HepG2 (cell line): ENCODE results near the gene RPL35. TPM values are rescaled to one million over a fixed set of nuclear protein-coding genes. Genes with fewer than 3 reads are reported as not detected.

Experiments
- ARHGAP35 ChIP-seq: sonication (generic); formaldehyde crosslinking; IDR thresholded peaks from 2 replicates; pipeline ENCODE4 v1.9.0; 2022; ENCODE audit warnings: mild to moderate bottlenecking, inconsistent platforms, moderate library complexity, missing genetic modification reagents, borderline replicate concordance
- ATF4 ChIP-seq, 2 experiments: fragments of 450-650 bp in 1 of 2; sonication (generic) in 1 of 2; formaldehyde crosslinking; IDR thresholded peaks; 2 replicates each; pipeline versions ENCODE4 v1.5.0 to v1.8.0; 2020 to 2022; ENCODE audit warnings: mild to moderate bottlenecking in 1 of 2, missing genetic modification reagents in 1 of 2
- ERF ChIP-seq: IDR thresholded peaks from 2 replicates; pipeline ENCODE4 v1.6.1; 2018; ENCODE audit warnings: missing biosample characterization, missing genetic modification reagents
- GMEB1 ChIP-seq: sonication (generic); formaldehyde crosslinking; IDR thresholded peaks from 2 replicates; pipeline ENCODE4 v1.5.1; 2020; ENCODE audit warnings: missing genetic modification reagents, mild to moderate bottlenecking, borderline replicate concordance
- HNF1B ChIP-seq: sonication (generic); formaldehyde crosslinking; IDR thresholded peaks from 2 replicates; pipeline ENCODE4 v1.5.1; 2020; ENCODE audit warnings: mild to moderate bottlenecking, moderate library complexity, missing genetic modification reagents
- HNF4G ChIP-seq, 2 experiments: sonication (generic) in 1 of 2; formaldehyde crosslinking in 1 of 2; IDR thresholded peaks; 2 replicates each; pipeline versions ENCODE4 v1.4.0 to v1.6.1; 2011 to 2020; ENCODE audit warnings: borderline replicate concordance in 2 of 2, low read depth in 2 of 2, mild to moderate bottlenecking in 2 of 2, low read length in 1 of 2, missing genetic modification reagents in 1 of 2, moderate library complexity in 1 of 2
- KLF9 ChIP-seq: IDR thresholded peaks from 2 replicates; pipeline ENCODE4 v1.6.1; 2016; ENCODE audit warnings: low read depth
- MYNN ChIP-seq: sonication (generic); formaldehyde crosslinking; IDR thresholded peaks from 2 replicates; pipeline ENCODE4 v1.4.0; 2020; ENCODE audit warnings: mild to moderate bottlenecking, low read depth, missing genetic modification reagents
- NR2C2 ChIP-seq: sonication (generic); formaldehyde crosslinking; IDR thresholded peaks from 2 replicates; pipeline ENCODE4 v1.4.0; 2020; ENCODE audit warnings: missing genetic modification reagents, mild to moderate bottlenecking, moderate library complexity, borderline replicate concordance
- POLR2A ChIP-seq, 2 experiments: IDR thresholded peaks; 2 replicates each; pipeline ENCODE4 v1.6.1; 2011; ENCODE audit warnings: low read depth in 2 of 2, low read length in 2 of 2, mild to moderate bottlenecking in 1 of 2, moderate library complexity in 1 of 2; ENCODE audit not compliant: insufficient read depth in 1 of 2
- RXRB ChIP-seq: IDR thresholded peaks from 2 replicates; pipeline ENCODE4 v1.6.1; 2016; ENCODE audit warnings: borderline replicate concordance, missing genetic modification reagents, missing compliant biosample characterization
- ZBTB1 ChIP-seq: sonication (generic); formaldehyde crosslinking; IDR thresholded peaks from 2 replicates; pipeline ENCODE4 v1.4.0; 2020; ENCODE audit warnings: missing genetic modification reagents, borderline replicate concordance
- ZBTB20 ChIP-seq: sonication (generic); formaldehyde crosslinking; IDR thresholded peaks from 2 replicates; pipeline ENCODE4 v1.8.1; 2023; ENCODE audit warnings: missing genetic modification reagents, low read depth, mild to moderate bottlenecking, borderline replicate concordance
- ZNF124 ChIP-seq: sonication (generic); formaldehyde crosslinking; IDR thresholded peaks from 2 replicates; pipeline ENCODE4 v1.4.0; 2020; ENCODE audit warnings: missing genetic modification reagents
- ZNF329 ChIP-seq: sonication (generic); formaldehyde crosslinking; IDR thresholded peaks from 2 replicates; pipeline ENCODE4 v1.9.0; 2021; ENCODE audit warnings: low read depth, mild to moderate bottlenecking, missing genetic modification reagents
- ZNF33A ChIP-seq: sonication (generic); formaldehyde crosslinking; IDR thresholded peaks from 2 replicates; pipeline ENCODE4 v1.5.1; 2020; ENCODE audit warnings: missing genetic modification reagents, mild to moderate bottlenecking, moderate library complexity, borderline replicate concordance
- ZNF547 ChIP-seq: sonication (generic); formaldehyde crosslinking; IDR thresholded peaks from 2 replicates; pipeline ENCODE4 v1.5.1; 2020; ENCODE audit warnings: mild to moderate bottlenecking, missing genetic modification reagents
- ZNF563 ChIP-seq: sonication (generic); formaldehyde crosslinking; IDR thresholded peaks from 2 replicates; pipeline ENCODE4 v1.8.0; 2022; ENCODE audit warnings: mild to moderate bottlenecking, moderate library complexity, missing genetic modification reagents
- polyA plus RNA-seq, 8 experiments: library from polyadenylated mRNA; depleted of rRNA in 3 of 8; stranded (reverse) in 7 of 8; unstranded in 1 of 8; fragments of >200 nt; fragmentation: Illumina TruSeq in 4 of 8; extraction: Trizol in 4 of 8; gene quantifications; 2 replicates each; pipeline versions ENCODE4 v1.2.1 to v1.2.3, GENCODE V29; 2011 to 2016; ENCODE audit warnings: low read depth in 4 of 8, missing spikeins in 1 of 8, mixed read lengths in 1 of 8; ENCODE audit not compliant: insufficient read depth in 1 of 8
- total RNA-seq, 5 experiments: library from RNA; depleted of rRNA; stranded (reverse); fragments of >200 nt; fragmentation: Illumina TruSeq; extraction: Trizol; gene quantifications; 2 replicates each; pipeline ENCODE4 v1.2.3, GENCODE V29; 2016; ENCODE audit warnings: low read depth in 1 of 5
- TF ChIP-seq, protein P1 (sequence below): sonication (generic); formaldehyde crosslinking; IDR thresholded peaks from 2 replicates; pipeline ENCODE4 v1.5.0; 2020; ENCODE audit warnings: missing genetic modification reagents
- TF ChIP-seq, protein P2 (sequence below): sonication (generic); formaldehyde crosslinking; conservative IDR thresholded peaks from 2 replicates; pipeline ENCODE4 v1.4.0; 2020; ENCODE audit warnings: missing genetic modification reagents

RPL35 gene
- total and polyA plus RNA-seq, 2 of the 13 experiments (the other 11 are each of a cell fraction or from before 2014, with no cell fraction given): 2,153 to 2,935 TPM

DNA sequence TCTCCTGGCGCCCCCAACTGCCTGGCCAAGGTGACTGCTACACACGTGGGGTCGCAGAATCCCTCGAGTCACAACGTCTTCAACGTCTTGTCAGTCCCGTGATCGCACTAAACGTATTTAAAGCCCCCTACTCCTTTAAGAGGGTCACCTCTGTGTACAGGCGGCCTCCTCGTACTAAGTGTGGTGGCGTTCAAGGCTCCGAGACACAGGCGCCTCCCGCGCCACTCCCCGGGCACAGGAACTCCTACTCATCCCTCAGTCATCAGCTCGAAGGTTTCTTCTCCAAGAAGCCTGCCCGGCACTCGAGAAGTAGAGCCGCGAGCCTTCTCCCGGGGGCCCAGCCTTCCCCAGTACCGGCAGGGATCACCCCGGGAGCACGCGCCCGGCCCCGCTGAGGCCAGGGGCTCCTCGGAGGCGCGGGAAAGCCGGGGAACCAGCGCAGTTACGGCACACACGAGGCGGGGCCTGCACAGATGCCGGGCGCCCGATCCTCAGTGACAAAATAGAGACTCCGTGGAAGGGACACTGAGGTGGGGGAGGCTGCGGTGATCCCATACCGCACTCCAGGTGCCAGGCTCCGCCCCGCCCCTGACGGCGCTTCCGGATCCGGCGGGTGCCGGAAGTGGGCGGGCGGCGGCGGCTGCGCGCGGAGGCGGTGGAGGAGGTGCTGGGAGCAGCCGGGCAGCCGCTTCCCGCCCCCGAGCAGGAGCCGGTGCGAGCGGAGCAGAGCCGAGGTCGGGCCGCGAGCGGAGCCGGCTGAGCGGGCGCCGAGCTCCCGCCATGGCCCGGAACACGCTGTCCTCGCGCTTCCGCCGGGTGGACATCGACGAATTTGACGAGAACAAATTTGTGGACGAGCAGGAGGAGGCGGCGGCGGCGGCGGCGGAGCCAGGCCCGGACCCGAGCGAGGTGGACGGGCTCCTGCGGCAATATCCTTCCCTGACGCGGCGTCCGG is 7.0 kb upstream of the RPL35 start (continued):
- peak; percentile 72; the same call in 1 of the 2 replicates for TF ChIP-seq ZNF329 (CRISPR knock-in tag)
- TF ChIP-seq, protein P1, sequence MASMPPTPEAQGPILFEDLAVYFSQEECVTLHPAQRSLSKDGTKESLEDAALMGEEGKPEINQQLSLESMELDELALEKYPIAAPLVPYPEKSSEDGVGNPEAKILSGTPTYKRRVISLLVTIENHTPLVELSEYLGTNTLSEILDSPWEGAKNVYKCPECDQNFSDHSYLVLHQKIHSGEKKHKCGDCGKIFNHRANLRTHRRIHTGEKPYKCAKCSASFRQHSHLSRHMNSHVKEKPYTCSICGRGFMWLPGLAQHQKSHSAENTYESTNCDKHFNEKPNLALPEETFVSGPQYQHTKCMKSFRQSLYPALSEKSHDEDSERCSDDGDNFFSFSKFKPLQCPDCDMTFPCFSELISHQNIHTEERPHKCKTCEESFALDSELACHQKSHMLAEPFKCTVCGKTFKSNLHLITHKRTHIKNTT (CRISPR knock-in tag): 0 out of 2 replicates have a peak, but pooled peaks have one; percentile 7
- TF ChIP-seq, protein P2, sequence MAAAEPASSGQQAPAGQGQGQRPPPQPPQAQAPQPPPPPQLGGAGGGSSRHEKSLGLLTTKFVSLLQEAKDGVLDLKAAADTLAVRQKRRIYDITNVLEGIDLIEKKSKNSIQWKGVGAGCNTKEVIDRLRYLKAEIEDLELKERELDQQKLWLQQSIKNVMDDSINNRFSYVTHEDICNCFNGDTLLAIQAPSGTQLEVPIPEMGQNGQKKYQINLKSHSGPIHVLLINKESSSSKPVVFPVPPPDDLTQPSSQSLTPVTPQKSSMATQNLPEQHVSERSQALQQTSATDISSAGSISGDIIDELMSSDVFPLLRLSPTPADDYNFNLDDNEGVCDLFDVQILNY (CRISPR knock-in tag): peak; percentile 79; the same call in 1 of the 2 replicates
- TF ChIP-seq KLF9 (CRISPR knock-in tag): peak; percentile 78; the same call in 1 of the 2 replicates
- no peak for TF ChIP-seq ZNF33A (CRISPR knock-in tag)
- peak; percentile 55; the same call in 1 of the 2 replicates for TF ChIP-seq HNF1B (CRISPR knock-in tag)
- TF ChIP-seq POLR2A (IDR thresholded peaks at IDR 0.05; ENCODE audit: insufficient read depth in 1 of 2, low read depth in 2 of 2, low read length in 2 of 2): peak; percentile 70 to 93
- no peak for TF ChIP-seq ZBTB1 (CRISPR knock-in tag)
- TF ChIP-seq ERF (CRISPR knock-in tag): peak; percentile 43; the same call in 1 of the 2 replicates
- peak; percentile 43; the same call in 1 of the 2 replicates for TF ChIP-seq ZNF547
- peak; percentile 61 for TF ChIP-seq NR2C2 (CRISPR knock-in tag)
- TF ChIP-seq RXRB (CRISPR knock-in tag): peak; percentile 28; the same call in 1 of the 2 replicates
- peak; percentile 42; the same call in 1 of the 2 replicates for TF ChIP-seq ARHGAP35 (CRISPR knock-in tag)
- 0 out of 2 replicates have a peak, but pooled peaks have one; percentile 35 for TF ChIP-seq ZBTB20 (CRISPR knock-in tag)
- TF ChIP-seq ZNF563 (CRISPR knock-in tag): peak; percentile 60
- peak; percentile 82 for TF ChIP-seq GMEB1 (CRISPR knock-in tag)
- 0 out of 2 replicates have a peak, but pooled peaks have one; percentile 29 for TF ChIP-seq ZNF124 (CRISPR knock-in tag)
- TF ChIP-seq HNF4G (IDR thresholded peaks at IDR 0.05; ENCODE audit: borderline replicate concordance, low read depth, low read length): no peak
- no peak; the same call in 1 of the 2 replicates for TF ChIP-seq HNF4G (CRISPR knock-in tag; IDR thresholded peaks at IDR 0.05; ENCODE audit: borderline replicate concordance, low read depth)
- peak in 1 of 2 experiments; percentile 31; a peak in 1 of 4 replicates for TF ChIP-seq ATF4 (CRISPR knock-in tag; IDR thresholded peaks at IDR 0.05)
- TF ChIP-seq MYNN: 0 out of 2 replicates have a peak, but pooled peaks have one; percentile 31
